Right lobe of liver (tissue), 4 donors: ENCODE results near the gene EDRF1.

Experiments used
- CTCF ChIP-seq, 4 donors: fragments of 200-600 bp in 3 of 4; fragments of 450-650 bp in 1 of 4; IDR thresholded peaks; one replicate each; pipeline versions ENCODE4 v1.5.1 to v1.8.0; 2016 to 2022; ENCODE audit warnings: antibody characterized with exemption in 4 of 4, mild to moderate bottlenecking in 2 of 4
- POLR2A ChIP-seq: fragments of 450-650 bp; IDR thresholded peaks from one replicate; pipeline ENCODE4 v1.6.1; 2017; ENCODE audit warnings: antibody characterized with exemption, mild to moderate bottlenecking
- donor health status: DM: no; HTN: no; CAD: no.
- donor health status: DM: no; HTN: no; CAD: no.
- donor health status: DM: no; HTN: yes; CAD: no.

- TF ChIP-seq CTCF (IDR thresholded peaks at IDR 0.05) = no peak
- no peak for TF ChIP-seq POLR2A
These were observed 80.1 kb downstream of the EDRF1 start for GRCh38 chr10:125799451-125800182.
